HEK293 (cell line): Measurements from ENCODE around the gene SEMA4B.
A peak's percentile ranks its signal among the peaks of the same experiment; 100 is the strongest.

Source experiments
- ATF2 ChIP-seq: fragments of 450-650 bp; formaldehyde crosslinking; IDR thresholded peaks from 2 replicates; pipeline ENCODE4 v1.5.1; 2016; ENCODE audit warnings: missing biosample characterization, missing genetic modification characterization, low read depth
- BCL11B ChIP-seq: fragments of 450-650 bp; formaldehyde crosslinking; IDR thresholded peaks from 2 replicates; pipeline ENCODE4 v1.5.1; 2016; ENCODE audit warnings: low read depth, missing biosample characterization, missing genetic modification characterization
- FEZF1 ChIP-seq: fragments of 450-650 bp; formaldehyde crosslinking; IDR thresholded peaks from 2 replicates; pipeline ENCODE4 v1.5.1; 2016; ENCODE audit warnings: missing biosample characterization, missing genetic modification characterization
- INSM2 ChIP-seq: fragments of 450-650 bp; formaldehyde crosslinking; IDR thresholded peaks from 2 replicates; pipeline ENCODE4 v1.5.1; 2016; ENCODE audit warnings: missing biosample characterization, missing genetic modification characterization
- OSR2 ChIP-seq: fragments of 450-650 bp; formaldehyde crosslinking; IDR thresholded peaks from 2 replicates; pipeline ENCODE4 v1.5.1; 2016; ENCODE audit warnings: missing biosample characterization, missing genetic modification characterization
- SETDB1 ChIP-seq: IDR thresholded peaks from one replicate; pipeline ENCODE4 v1.6.1; 2017; ENCODE audit warnings: mild to moderate bottlenecking, low read length, moderate library complexity, mixed read lengths; ENCODE audit not compliant: insufficient read length
- TRIM28 ChIP-seq: IDR thresholded peaks from 2 replicates; pipeline ENCODE4 v1.6.1; 2011; ENCODE audit warnings: low read length, control low read depth, borderline replicate concordance
- WT1 ChIP-seq: fragments of 450-650 bp; formaldehyde crosslinking; IDR thresholded peaks from 2 replicates; pipeline ENCODE4 v1.5.1; 2016; ENCODE audit warnings: missing biosample characterization, missing genetic modification characterization
- ZBTB1 ChIP-seq: fragments of 450-650 bp; formaldehyde crosslinking; IDR thresholded peaks from 2 replicates; pipeline ENCODE4 v1.5.1; 2016; ENCODE audit warnings: missing biosample characterization, missing genetic modification characterization
- ZBTB48 ChIP-seq: fragments of 450-650 bp; formaldehyde crosslinking; IDR thresholded peaks from 2 replicates; pipeline ENCODE4 v1.5.1; 2016; ENCODE audit warnings: missing biosample characterization, missing genetic modification characterization
- ZBTB6 ChIP-seq: fragments of 450-650 bp; formaldehyde crosslinking; IDR thresholded peaks from 2 replicates; pipeline ENCODE4 v1.5.1; 2017; ENCODE audit warnings: missing biosample characterization, missing genetic modification characterization
- ZNF10 ChIP-seq: fragments of 450-650 bp; formaldehyde crosslinking; IDR thresholded peaks from 2 replicates; pipeline ENCODE4 v1.5.1; 2017; ENCODE audit warnings: missing biosample characterization, missing genetic modification characterization
- ZNF112 ChIP-seq: fragments of 450-650 bp; formaldehyde crosslinking; IDR thresholded peaks from 2 replicates; pipeline ENCODE4 v1.5.0; 2017; ENCODE audit warnings: missing biosample characterization, missing genetic modification characterization
- ZNF146 ChIP-seq: fragments of 450-650 bp; formaldehyde crosslinking; IDR thresholded peaks from 2 replicates; pipeline ENCODE4 v1.5.1; 2016; ENCODE audit warnings: missing biosample characterization, missing genetic modification characterization
- ZNF184 ChIP-seq: fragments of 450-650 bp; IDR thresholded peaks from 2 replicates; pipeline ENCODE4 v1.5.1; 2018; ENCODE audit warnings: missing biosample characterization, mild to moderate bottlenecking, missing genetic modification characterization
- ZNF404 ChIP-seq: fragments of 450-650 bp; formaldehyde crosslinking; IDR thresholded peaks from 2 replicates; pipeline ENCODE4 v1.5.1; 2017; ENCODE audit warnings: missing biosample characterization, missing genetic modification characterization
- ZNF416 ChIP-seq: fragments of 450-650 bp; formaldehyde crosslinking; IDR thresholded peaks from 2 replicates; pipeline ENCODE4 v1.5.1; 2016; ENCODE audit warnings: missing biosample characterization, missing genetic modification characterization
- ZNF426 ChIP-seq: fragments of 450-650 bp; formaldehyde crosslinking; IDR thresholded peaks from 2 replicates; pipeline ENCODE4 v1.5.1; 2017; ENCODE audit warnings: missing biosample characterization, missing genetic modification characterization, mild to moderate bottlenecking, inconsistent platforms, moderate library complexity
- ZNF433 ChIP-seq: fragments of 450-650 bp; formaldehyde crosslinking; IDR thresholded peaks from 2 replicates; pipeline ENCODE4 v1.5.1; 2016; ENCODE audit warnings: missing biosample characterization, missing genetic modification characterization, low read depth
- ZNF514 ChIP-seq: fragments of 450-650 bp; formaldehyde crosslinking; IDR thresholded peaks from 2 replicates; pipeline ENCODE4 v1.5.1; 2016; ENCODE audit warnings: missing biosample characterization, missing genetic modification characterization
- ZNF558 ChIP-seq: fragments of 450-650 bp; formaldehyde crosslinking; IDR thresholded peaks from 2 replicates; pipeline ENCODE4 v1.5.1; 2016; ENCODE audit warnings: missing biosample characterization, missing genetic modification characterization
- ZNF596 ChIP-seq: fragments of 450-650 bp; IDR thresholded peaks from 2 replicates; pipeline ENCODE4 v1.5.0; 2018; ENCODE audit warnings: missing biosample characterization, mild to moderate bottlenecking, missing genetic modification characterization, moderate library complexity
- ZNF785 ChIP-seq: fragments of 450-650 bp; formaldehyde crosslinking; IDR thresholded peaks from 2 replicates; pipeline ENCODE4 v1.5.1; 2016; ENCODE audit warnings: missing biosample characterization, missing genetic modification characterization
- ZXDB ChIP-seq: fragments of 450-650 bp; formaldehyde crosslinking; IDR thresholded peaks from 2 replicates; pipeline ENCODE4 v1.5.1; 2016; ENCODE audit warnings: missing biosample characterization, missing genetic modification characterization
- TF ChIP-seq, protein P1 (sequence below): fragments of 450-650 bp; formaldehyde crosslinking; IDR thresholded peaks from 2 replicates; pipeline ENCODE4 v1.5.0; 2017; ENCODE audit warnings: missing biosample characterization, missing genetic modification characterization, borderline replicate concordance
- TF ChIP-seq, protein P2 (sequence below): fragments of 450-650 bp; formaldehyde crosslinking; IDR thresholded peaks from 2 replicates; pipeline ENCODE4 v1.5.1; 2016; ENCODE audit warnings: missing biosample characterization, missing genetic modification characterization
- TF ChIP-seq, protein P3 (sequence below): fragments of 450-650 bp; formaldehyde crosslinking; IDR thresholded peaks from 2 replicates; pipeline ENCODE4 v1.5.1; 2017; ENCODE audit warnings: missing biosample characterization, missing genetic modification characterization
- TF ChIP-seq, protein P4 (sequence below): fragments of 450-650 bp; formaldehyde crosslinking; IDR thresholded peaks from 2 replicates; pipeline ENCODE4 v1.5.1; 2017; ENCODE audit warnings: missing biosample characterization, missing genetic modification characterization

Gene SEMA4B

DNA sequence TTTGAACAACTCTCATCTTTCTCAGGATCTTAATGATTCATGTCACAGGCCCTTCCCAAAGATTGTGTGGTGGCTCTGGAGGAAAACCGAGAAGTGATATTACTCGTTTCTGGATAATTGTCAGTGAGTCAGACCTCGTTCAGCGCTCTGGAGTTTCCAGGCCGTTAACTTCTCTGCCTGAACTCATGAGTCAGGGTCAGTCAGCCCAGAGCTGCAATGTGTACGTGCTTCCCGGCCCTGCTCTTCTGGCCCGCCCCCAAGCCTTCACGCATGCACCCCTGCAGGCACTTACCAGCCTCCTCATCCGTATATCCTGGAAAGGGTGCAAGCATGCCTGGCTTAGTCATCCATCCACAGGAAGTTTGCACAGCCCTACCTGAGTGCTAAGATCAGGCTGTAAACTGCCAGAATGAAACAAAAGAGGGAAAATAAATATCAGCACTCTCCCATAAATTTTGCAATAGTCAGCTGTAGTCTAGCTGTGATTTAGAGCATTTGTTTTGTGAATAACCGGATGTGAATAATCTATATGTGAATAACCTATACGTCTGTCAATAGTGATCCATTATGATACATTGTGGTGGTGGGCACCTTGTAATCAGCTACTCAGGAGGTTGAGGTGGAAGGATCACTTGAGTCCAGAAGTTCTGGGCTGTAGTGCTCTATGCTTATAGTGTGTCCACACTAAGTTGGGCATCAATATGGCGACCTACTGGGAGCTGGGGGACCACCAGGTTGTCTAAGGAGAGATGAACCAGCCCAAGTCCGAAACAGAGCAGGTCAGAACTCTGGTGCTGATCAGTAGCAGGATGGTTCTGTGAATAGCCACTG is 35.3 kb upstream of the SEMA4B start (continued):
- TF ChIP-seq, protein P1, sequence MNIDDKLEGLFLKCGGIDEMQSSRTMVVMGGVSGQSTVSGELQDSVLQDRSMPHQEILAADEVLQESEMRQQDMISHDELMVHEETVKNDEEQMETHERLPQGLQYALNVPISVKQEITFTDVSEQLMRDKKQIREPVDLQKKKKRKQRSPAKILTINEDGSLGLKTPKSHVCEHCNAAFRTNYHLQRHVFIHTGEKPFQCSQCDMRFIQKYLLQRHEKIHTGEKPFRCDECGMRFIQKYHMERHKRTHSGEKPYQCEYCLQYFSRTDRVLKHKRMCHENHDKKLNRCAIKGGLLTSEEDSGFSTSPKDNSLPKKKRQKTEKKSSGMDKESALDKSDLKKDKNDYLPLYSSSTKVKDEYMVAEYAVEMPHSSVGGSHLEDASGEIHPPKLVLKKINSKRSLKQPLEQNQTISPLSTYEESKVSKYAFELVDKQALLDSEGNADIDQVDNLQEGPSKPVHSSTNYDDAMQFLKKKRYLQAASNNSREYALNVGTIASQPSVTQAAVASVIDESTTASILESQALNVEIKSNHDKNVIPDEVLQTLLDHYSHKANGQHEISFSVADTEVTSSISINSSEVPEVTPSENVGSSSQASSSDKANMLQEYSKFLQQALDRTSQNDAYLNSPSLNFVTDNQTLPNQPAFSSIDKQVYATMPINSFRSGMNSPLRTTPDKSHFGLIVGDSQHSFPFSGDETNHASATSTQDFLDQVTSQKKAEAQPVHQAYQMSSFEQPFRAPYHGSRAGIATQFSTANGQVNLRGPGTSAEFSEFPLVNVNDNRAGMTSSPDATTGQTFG (tag by site-specific recombination), result no peak
- TF ChIP-seq ZNF146 (tag by site-specific recombination) (no peak), SETDB1 (no peak), ZBTB1 (tag by site-specific recombination) (peak; percentile 45; the same call in 1 of the 2 replicates), WT1 (no peak), ZNF184 (peak; percentile 48; the same call in 1 of the 2 replicates), ZBTB6 (peak; percentile 86), ZNF426 (tag by site-specific recombination) (no peak), INSM2 (peak; percentile 63; the same call in 1 of the 2 replicates), ZNF10 (tag by site-specific recombination) (no peak), ZNF558 (tag by site-specific recombination) (no peak), TRIM28 (peak; percentile 93), BCL11B (tag by site-specific recombination) (no peak), ZBTB48 (tag by site-specific recombination) (no peak), ZNF416 (no peak), ZNF514 (tag by site-specific recombination) (no peak), FEZF1 (peak; percentile 60), ZNF112 (tag by site-specific recombination) (no peak), ZXDB (tag by site-specific recombination) (peak; percentile 65), ZNF596 (tag by site-specific recombination) (no peak), ZNF785 (tag by site-specific recombination) (no peak), ZNF433 (tag by site-specific recombination) (no peak), ATF2 (tag by site-specific recombination) (no peak), OSR2 (tag by site-specific recombination) (no peak), ZNF404 (tag by site-specific recombination) (no peak)
- TF ChIP-seq, protein P2, sequence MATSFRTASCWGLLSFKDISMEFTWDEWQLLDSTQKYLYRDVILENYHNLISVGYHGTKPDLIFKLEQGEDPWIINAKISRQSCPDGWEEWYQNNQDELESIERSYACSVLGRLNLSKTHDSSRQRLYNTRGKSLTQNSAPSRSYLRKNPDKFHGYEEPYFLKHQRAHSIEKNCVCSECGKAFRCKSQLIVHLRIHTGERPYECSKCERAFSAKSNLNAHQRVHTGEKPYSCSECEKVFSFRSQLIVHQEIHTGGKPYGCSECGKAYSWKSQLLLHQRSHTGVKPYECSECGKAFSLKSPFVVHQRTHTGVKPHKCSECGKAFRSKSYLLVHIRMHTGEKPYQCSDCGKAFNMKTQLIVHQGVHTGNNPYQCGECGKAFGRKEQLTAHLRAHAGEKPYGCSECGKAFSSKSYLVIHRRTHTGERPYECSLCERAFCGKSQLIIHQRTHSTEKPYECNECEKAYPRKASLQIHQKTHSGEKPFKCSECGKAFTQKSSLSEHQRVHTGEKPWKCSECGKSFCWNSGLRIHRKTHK, result no peak
- TF ChIP-seq, protein P3, sequence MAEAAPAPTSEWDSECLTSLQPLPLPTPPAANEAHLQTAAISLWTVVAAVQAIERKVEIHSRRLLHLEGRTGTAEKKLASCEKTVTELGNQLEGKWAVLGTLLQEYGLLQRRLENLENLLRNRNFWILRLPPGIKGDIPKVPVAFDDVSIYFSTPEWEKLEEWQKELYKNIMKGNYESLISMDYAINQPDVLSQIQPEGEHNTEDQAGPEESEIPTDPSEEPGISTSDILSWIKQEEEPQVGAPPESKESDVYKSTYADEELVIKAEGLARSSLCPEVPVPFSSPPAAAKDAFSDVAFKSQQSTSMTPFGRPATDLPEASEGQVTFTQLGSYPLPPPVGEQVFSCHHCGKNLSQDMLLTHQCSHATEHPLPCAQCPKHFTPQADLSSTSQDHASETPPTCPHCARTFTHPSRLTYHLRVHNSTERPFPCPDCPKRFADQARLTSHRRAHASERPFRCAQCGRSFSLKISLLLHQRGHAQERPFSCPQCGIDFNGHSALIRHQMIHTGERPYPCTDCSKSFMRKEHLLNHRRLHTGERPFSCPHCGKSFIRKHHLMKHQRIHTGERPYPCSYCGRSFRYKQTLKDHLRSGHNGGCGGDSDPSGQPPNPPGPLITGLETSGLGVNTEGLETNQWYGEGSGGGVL (tag by site-specific recombination), result no peak
- TF ChIP-seq, protein P4, sequence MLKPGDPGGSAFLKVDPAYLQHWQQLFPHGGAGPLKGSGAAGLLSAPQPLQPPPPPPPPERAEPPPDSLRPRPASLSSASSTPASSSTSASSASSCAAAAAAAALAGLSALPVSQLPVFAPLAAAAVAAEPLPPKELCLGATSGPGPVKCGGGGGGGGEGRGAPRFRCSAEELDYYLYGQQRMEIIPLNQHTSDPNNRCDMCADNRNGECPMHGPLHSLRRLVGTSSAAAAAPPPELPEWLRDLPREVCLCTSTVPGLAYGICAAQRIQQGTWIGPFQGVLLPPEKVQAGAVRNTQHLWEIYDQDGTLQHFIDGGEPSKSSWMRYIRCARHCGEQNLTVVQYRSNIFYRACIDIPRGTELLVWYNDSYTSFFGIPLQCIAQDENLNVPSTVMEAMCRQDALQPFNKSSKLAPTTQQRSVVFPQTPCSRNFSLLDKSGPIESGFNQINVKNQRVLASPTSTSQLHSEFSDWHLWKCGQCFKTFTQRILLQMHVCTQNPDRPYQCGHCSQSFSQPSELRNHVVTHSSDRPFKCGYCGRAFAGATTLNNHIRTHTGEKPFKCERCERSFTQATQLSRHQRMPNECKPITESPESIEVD (tag by site-specific recombination), result no peak; the same call in 1 of the 2 replicates
